Kidney epithelial cell (primary cell): ENCODE measurements around the gene ADRA1B. TPM values are rescaled to one million over a fixed set of nuclear protein-coding genes. Genes with fewer than 3 reads are reported as not detected.

Experiments used
- DNase-seq: peaks from one replicate; pipeline ENCODE4 v3.0.0-alpha.2; 2010; ENCODE audit warnings: low read depth
- H3K27me3 ChIP-seq: 2 replicates; pipeline ENCODE4 v1.6.0; 2011; ENCODE audit warnings: low read length; ENCODE audit not compliant: control insufficient read depth, insufficient read depth
- H3K36me3 ChIP-seq: 2 replicates; pipeline ENCODE4 v1.5.1; 2011; ENCODE audit warnings: low read length; ENCODE audit not compliant: control insufficient read depth, insufficient read depth
- H3K4me3 ChIP-seq: 2 replicates; pipeline ENCODE4 v1.5.1; 2011; ENCODE audit warnings: low read depth, mild to moderate bottlenecking, control low read depth, low read length
- total RNA-seq: library from RNA; depleted of rRNA; stranded (reverse); fragments of >200 nt; gene quantifications from 2 replicates; pipeline ENCODE4 v1.2.3, GENCODE V29; 2015
- TF ChIP-seq, protein P1 (sequence below): IDR thresholded peaks from 2 replicates; pipeline ENCODE4 v1.5.1; 2011; ENCODE audit warnings: mild to moderate bottlenecking, moderate library complexity, low read length, control low read depth, inconsistent platforms; ENCODE audit not compliant: insufficient read depth, poor library complexity, severe bottlenecking

Gene ADRA1B
- total RNA-seq, 1 donor from 2014 or later, result 2.9 TPM

DNA sequence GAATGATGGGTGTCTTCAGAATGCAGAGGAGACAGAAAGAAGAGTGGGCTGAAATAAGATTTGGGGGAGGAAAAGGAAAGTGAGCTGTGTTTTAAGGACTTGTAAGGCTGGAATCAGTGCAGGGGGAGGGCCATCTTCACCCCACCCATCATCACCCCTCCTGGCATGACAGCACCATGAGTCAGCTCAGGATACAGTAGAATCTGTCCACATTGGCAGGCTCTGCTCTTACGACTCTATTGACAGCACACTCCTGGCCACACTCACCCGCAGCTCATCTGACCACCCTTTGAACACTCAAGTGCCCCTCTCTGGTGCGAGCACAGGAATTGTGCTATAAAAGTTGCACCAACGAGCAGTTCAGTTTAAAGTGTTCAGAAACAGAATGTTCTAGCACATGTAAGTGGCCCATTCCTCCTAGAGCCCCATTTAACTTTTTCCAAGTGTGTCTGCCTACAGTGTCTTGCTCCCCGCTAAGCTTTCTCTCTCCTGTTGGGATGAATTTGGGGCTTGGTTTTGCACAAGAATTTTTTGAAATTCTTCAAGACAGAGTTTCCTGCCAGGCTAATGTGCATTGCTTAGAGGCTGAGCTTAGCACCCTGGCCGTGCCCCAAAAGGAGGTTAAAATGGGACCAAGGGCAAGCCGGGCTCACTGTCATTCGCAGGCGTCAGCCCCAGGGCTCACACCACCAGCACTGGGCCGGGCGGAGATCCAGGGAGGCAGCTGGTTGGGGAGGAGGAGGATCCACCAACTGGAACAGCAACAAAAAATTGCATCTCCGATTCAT lies 12.0 kb downstream of the ADRA1B start:
- Histone ChIP-seq H3K36me3 (no peaks in the 10 kb centered on the region), H3K27me3 (no peaks in the 10 kb centered on the region), H3K4me3 (no peak overlapping the region)
- TF ChIP-seq, protein P1, sequence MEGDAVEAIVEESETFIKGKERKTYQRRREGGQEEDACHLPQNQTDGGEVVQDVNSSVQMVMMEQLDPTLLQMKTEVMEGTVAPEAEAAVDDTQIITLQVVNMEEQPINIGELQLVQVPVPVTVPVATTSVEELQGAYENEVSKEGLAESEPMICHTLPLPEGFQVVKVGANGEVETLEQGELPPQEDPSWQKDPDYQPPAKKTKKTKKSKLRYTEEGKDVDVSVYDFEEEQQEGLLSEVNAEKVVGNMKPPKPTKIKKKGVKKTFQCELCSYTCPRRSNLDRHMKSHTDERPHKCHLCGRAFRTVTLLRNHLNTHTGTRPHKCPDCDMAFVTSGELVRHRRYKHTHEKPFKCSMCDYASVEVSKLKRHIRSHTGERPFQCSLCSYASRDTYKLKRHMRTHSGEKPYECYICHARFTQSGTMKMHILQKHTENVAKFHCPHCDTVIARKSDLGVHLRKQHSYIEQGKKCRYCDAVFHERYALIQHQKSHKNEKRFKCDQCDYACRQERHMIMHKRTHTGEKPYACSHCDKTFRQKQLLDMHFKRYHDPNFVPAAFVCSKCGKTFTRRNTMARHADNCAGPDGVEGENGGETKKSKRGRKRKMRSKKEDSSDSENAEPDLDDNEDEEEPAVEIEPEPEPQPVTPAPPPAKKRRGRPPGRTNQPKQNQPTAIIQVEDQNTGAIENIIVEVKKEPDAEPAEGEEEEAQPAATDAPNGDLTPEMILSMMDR, result no peak
- no peak for DNase-seq

DNA sequence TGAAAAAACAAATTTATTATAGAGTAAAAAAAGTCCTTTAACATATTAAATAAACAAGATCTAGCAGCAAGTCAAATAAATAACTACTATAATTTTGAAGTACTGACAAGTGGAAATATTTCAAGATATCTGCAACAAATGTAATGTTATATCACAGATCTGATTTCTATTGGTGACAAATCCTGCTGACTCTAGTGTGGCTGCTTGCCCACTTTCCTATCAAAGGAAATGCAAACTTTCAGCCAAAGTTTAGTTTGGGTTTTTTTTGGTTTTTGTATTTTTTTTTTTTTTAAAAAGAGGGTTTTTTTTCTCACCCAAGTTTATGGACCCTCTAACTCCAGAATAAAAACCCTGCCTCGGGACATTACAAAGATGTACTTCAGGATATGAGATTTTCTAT lies 12.9 kb downstream of the ADRA1B start:
- Histone ChIP-seq H3K4me3 (no peak overlapping the region), H3K27me3 (no peaks in the 10 kb centered on the region), H3K36me3 (no peaks in the 10 kb centered on the region)
- TF ChIP-seq, protein P1, result no peak
- no peak for DNase-seq

DNA sequence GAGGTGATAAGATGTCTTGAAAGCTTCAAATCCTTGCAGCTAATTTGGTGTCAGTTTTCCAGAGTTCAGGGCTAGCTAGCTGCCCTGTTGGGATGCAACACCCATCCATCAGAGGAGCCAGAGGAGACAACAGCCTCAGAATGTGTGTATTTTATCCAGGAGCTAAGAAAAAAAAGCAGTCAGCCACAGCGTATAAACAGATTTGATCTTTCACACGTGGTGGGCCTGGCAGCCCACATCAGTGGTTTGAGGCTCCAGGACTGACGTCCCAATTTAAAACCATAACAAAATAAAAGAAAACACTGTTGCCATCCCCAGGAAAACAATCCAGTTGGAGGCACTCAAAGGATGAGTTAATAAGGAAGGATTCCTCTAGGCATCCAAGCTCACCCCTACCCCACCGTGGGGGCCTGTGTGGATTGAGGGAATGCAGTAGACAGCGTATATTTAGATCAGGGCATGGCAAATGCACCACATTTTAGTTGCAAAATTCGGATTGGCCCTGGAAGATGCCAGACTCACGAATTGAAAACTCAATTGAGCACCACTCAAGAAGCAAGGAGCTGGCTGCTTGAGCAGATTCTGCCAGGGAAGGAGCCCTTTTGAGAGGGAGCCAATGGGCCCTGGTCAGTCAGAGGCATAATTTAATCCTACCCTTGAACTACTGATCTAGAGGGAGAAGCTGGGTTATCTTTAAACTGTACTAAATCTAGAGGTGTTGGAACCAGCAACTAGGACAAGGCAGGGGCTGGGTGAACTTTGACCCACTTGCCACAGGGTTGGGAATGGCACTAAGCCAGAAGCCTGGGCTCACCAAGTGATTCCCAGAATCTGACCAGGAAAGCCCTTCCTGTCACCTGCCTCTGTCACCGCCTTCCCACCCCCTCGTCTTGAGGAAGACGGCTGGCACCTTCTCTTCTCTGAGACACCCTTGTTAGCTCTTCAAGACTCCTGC lies 17.5 kb downstream of the ADRA1B start:
- DNase-seq, result no peak
- no peaks in the 10 kb centered on the region for H3K27me3 ChIP-seq
- no peak overlapping the region for H3K4me3 ChIP-seq
- H3K36me3 ChIP-seq, result no peaks in the 10 kb centered on the region
- TF ChIP-seq, protein P1, result no peak

DNA sequence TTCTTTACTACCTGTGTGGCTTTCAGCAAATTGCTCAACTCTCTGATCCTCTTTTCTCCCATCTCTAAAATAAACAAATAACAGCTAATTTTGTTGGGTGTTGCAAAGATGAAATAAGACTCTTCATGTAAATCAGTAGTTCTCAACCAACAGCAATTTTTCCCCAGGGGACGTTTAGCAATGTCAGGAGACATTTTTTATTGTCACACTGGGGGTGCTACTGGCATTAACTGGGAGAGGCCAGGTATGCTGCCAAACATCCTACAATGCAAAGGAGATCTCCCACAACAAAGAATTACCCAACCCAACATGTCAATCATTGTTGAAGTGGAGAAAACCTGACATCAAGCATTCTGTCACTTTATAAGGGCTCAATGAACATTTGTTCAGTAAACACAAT lies 19.7 kb downstream of the ADRA1B start:
- TF ChIP-seq, protein P1, result no peak
- Histone ChIP-seq H3K36me3 (no peaks in the 10 kb centered on the region), H3K27me3 (no peaks in the 10 kb centered on the region), H3K4me3 (no peak overlapping the region)
- no peak for DNase-seq

DNA sequence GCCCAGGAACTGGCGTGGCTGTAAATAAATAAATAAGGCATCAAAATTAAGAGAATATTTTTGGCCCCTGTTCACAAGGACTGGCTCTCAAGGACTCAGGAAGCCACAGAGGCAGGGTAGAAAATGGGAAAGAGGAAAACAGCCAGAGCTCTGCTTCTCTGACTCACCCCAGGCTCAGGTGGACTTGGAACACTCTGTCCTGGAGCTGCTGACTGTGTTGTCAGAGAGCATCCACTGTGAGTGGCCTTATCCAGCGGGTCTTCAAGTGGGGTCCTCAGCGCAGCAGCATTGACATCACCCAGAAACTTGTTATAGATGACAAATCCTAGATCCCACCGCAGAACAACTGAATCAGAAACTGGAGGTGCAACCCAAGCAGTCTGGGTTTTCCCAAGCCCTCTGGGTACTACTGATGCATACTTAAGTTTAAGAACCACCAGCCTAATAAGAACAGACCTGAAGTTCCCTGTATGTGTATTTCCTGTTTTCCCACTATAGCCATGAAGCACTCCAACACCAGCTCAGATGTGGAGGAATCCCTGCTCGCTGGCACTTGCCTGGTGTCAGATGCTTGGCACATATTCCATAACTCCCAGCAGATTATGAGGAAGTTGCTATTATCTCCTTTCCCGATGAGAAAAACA lies 20.5 kb downstream of the ADRA1B start:
- TF ChIP-seq, protein P1, result no peak
- Histone ChIP-seq H3K36me3 (no peaks in the 10 kb centered on the region), H3K4me3 (no peak overlapping the region), H3K27me3 (no peaks in the 10 kb centered on the region)
- no peak for DNase-seq
